GM21786 (cell line): ENCODE measurements around the gene SMIM44.
"Not testable (repeated sequence)": the region's sequence is repeated elsewhere in the genome, so short reads cannot be mapped to it uniquely, and the experiment has no call there.

Source experiments
- ATAC-seq: cut with Tn5 transposase; IDR thresholded peaks from one replicate; pipeline ENCODE4 v1.9.1; 2021; ENCODE audit not compliant: unreplicated experiment

The SMIM44 gene

GRCh38 chr19:3518255-3518654 lies 35.0 kb upstream of the SMIM44 start:
- ATAC-seq: no peak

- ATAC-seq: no peak
These were observed 34.4 kb upstream of the SMIM44 start for GRCh38 chr19:3517638-3518037.

GRCh38 chr19:3516675-3517207 lies 33.5 kb upstream of the SMIM44 start:
- ATAC-seq: no peak

GRCh38 chr19:3515891-3516422 lies 32.7 kb upstream of the SMIM44 start:
- ATAC-seq: no peak

DNA sequence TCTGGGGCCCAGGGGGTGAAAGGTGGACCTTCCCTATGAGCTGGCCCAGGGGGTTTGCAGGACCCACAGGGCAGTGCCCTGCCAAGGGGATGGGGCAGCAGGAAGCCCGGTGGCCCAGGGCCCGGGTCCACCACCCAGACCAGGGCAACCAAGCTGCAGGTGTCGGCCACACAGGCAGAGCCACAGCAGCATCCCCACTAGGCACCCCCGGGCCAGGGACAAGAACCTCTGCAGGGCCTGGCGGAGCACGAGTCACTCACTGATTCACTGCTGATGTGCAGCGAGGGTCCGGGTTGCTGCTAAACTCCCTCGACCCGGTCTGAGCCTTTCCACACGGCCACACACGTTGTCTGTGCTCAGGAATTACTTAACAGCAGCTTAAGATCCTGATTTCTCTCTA lies 31.7 kb upstream of the SMIM44 start:
- no peak for ATAC-seq

GRCh38 chr19:3513229-3514140 lies 30.2 kb upstream of the SMIM44 start:
- ATAC-seq: no peak

DNA sequence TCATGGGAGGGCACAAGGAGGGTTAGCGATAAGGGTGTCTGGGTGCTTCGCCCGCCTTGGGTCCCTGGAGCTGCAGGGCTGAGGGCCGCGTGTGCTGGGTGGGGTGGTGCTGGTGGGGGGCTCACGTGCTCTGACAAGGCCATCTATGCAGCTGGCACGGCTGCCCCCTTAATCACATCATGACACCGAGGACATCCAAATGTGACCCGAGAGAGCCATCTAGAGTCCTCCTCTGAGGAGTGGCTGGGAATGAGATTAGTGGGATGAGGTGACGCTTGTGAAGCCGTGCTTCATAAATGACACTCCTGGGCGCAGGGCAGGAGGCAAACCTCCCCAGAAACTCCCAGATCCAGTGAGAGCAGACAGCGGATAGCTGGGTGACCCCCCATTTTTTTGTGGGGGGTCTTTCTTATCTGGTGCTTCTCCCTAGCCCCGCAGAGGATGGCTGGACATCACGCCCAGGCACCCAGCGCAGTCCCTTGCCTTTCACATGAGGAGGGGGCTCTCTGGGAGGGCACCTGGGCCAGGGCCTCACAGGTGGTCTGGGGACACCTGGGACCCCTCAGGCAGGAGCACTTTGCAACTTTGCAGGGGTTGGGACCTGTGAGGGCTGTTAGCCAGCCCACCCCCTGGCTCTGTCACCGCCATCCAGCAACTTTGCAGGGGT lies 29.5 kb upstream of the SMIM44 start:
- no peak for ATAC-seq

DNA sequence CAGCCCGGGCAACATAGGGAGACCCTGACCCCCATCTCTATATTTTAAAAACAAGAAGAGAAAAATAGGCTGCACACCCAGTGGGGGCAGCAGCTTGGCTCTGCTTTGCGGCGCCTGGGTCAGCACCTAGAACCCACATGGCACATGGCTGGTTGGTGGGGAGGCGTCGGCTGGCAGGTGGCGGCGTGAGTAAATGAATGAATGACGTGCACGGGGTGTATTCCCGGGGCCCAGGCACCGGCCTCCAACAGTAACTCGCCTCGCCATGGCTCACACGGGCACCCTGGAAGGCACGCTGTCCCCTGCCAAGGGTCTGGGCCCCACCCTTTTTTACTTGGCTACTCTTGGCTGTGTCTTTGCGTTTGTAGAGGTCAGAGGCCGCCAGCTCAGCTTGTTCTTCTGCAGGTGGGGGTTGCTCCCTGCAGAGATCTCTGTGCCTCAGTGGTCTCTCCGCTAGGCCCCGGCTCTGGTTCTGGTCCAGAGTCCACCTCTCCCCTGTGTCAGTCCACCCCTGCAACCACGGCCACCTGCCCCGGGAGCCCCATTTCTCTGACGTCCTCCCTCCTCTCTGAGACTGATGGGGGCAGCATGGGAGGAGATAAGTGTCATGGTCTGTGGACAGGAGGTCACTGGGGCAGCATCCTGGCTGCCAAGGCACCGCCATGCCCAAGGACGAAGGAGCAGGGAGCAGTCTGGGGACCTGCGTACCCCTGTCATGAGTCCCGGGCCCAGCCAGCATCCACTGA lies 28.4 kb upstream of the SMIM44 start:
- no peak for ATAC-seq

GRCh38 chr19:3510727-3511126 lies 27.5 kb upstream of the SMIM44 start:
- ATAC-seq: no peak

- ATAC-seq: no peak
These were observed 26.3 kb upstream of the SMIM44 start for GRCh38 chr19:3509566-3509989.

- ATAC-seq: no peak
These were observed 25.7 kb upstream of the SMIM44 start for GRCh38 chr19:3508771-3509535.

DNA sequence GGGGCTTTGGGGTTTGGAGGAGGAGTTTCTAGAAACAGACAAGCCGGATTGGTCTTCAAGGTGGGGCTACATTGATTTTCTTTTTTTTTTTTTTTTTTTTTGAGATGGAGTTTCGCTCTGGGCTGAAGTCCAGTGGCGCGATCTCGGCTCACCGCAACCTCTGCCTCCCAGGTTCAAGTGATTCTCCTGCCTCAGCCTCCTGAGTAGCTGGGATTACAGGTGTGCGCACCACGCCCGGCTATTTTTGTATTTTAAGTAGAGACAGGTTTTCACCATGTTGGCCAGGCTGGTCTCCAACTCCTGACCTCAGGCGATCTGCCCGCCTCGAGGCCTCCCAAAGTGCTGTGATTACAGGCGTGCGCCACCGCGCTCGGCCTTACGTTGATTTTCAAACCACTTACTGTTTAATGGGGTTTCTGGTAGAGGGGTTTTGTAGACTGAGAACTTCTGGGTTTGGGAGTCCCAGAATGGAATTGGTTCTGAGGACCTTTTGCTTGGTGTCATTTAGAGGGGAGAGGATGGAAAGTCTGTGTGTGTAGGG lies 24.9 kb upstream of the SMIM44 start:
- not testable (repeated sequence) for ATAC-seq

DNA sequence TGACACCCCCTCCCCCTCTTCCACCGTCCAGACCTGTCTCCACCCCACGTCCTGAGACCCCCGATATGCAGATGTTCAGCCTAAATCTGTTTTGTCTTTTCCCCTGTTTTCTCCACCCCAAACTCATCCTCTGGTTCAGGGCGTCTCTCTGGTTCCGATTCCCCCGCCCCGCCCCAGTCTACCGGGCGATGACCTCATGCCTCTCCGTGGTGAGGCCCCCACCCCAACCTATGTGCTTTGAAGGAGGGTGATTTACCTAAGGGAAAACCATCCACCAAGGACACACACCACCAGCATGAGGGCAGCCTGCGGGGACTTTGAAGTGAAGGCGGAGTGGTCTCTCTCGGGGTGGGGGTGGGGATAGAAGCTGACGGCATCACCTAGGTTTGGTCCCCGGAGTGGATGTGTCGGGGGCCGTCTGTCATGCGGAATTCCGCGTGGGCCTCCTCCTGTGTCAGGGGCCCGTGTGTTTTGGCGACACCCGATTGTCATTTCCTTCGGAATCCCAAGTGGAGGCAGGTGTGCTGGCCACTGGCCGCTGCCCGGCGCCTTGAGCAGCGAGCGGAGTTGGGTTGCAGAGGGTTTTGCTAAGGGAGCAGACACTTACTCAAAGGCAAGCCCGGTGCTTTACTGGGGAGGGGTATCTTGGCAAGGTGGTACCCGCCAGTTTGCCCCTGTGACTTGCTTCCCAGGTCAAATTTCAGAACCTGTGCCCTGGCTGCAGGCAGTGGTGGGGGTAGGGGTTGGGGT lies 24.3 kb upstream of the SMIM44 start:
- ATAC-seq: no peak

DNA sequence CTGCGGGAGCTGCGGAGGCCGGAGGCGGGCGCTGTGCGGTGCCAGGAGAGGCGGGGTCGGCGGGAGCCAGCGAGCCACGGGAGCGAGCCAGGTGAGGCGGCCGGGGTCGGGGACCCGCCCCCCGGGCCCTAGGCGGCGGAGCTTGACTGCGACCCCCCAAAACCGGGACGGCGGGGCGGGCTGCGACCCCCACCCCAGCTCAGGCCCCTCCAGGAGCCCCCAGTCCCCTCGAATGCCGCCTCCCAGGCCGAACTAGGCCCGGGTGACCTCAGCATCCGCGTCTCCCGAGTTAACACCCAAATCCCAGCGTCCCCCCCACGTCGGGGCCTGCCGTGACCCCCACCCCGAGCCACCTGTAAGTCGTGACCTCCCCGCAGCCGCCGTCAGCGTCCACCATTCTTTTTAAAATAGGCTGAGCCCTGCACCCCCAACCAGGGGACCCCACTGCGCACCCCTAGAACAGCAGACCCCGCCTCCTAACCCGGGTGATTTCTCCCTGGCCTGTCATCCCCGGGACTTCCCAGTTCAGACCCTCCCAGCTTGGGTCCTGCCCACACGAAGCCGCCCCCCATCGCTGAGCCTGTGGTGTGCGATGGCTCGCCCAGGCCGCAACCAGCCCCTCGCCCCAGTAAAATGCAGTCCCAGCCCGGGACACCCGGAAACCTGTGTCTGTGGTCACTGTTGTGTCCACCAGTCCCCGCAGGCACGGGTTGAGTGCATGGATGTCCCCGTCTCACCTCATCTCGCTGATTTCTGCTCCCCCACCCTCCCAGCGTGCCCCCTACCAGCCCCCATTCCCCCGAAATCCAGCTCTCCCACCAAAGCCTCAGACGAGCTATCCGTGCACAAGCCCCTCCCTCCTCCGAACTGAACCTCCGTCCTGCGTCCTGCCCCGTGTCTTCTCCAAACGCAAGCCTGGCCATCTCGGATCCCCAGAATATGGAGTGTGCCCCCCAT lies 23.4 kb upstream of the SMIM44 start:
- ATAC-seq: no peak

DNA sequence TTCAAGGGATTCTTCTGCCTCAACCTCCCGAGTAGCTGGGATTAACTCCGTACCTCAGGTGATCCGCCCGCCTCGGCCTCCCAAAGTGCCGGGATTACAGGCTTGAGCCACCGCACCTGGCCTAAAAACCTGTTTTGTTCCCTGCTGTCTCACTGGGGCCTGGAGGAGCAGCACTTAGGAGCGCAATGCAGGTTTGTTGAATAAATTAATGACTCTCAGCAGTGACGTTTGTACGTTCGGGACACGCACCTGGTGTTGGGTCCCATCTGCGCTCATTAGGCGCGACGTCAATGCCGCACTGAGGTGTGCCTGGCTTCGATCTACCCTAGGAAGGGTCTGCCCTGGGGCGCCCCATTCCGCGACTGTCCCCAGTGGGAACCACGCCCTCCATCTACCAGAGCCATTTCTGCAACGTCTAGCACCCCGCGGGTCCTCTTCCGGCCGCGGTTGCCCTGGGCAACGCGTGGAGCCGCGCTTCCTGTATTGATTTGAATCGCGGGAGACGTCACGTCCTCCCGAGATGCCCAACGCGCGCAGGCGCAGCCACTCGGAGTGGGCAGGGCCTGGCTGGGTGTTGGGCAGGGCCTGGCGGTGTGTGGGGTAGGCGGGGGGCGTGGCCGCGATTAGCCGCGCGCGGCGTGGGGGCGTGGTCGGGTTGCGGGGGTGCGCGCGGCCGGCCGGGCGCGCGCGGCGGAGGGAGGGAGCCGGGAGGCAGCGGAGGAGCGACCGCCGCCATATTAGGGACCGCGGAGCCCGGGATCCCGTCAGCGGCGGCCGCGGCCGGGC lies 22.6 kb upstream of the SMIM44 start, which contains the start of gene FZR1:
FZR1 (plus strand) TSS at position 714 of the 786 bp plus-strand sequence. CDS start 16,679 bp downstream, outside the sequence.
- peak; percentile 89 for ATAC-seq

GRCh38 chr19:3504735-3505134 lies 21.5 kb upstream of the SMIM44 start:
- no peak for ATAC-seq

DNA sequence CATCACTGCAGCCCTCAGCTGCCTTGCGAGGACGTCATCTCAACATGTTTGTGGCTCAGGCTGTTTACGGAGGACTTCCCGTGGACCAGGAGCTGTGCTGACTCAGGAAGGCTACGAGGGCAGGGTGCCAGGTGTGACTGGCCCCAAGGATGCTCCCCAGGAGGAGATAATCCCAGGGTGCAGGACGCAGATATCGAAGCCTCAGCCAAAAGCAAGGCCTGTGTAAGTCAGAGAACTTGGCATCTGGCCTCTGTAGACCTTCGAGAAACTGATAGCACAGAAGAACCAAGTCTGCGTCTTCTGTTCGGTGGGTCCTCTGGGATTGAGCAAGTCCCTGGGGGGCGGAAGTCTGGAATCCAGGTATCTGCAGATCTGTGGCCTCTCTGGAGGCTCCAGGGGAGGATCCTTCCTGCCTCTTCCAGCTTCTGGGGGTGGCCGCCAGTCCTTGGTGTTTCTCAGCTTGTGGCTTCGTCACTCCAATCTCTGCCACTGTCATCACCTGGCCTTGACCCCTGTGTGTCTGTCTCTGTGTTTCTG lies 19.9 kb upstream of the SMIM44 start:
- no peak for ATAC-seq
